Measurements from ENCODE around the gene GATB. TPM values are rescaled to one million over a fixed set of nuclear protein-coding genes. Genes with fewer than 3 reads are reported as not detected.

GATB gene
- total RNA-seq, 1 donor from 2014 or later = 102 TPM

GRCh38 chr4:151658959-151659600, 101.7 kb downstream of the GATB start:
- Histone ChIP-seq H3K36me3 (peaks cover 14% of the 10 kb centered on the region), H3K4me1 (no peaks in the 10 kb centered on the region), H3K4me3 (no peak overlapping the region), H3K27ac (replicated peaks) (peak overlapping the region; percentile 34), H3K27me3 (ENCODE audit: low read depth) (no peaks in the 10 kb centered on the region), H3K9me3 (replicated peaks) (no peaks in the 10 kb centered on the region)
- no peak for TF ChIP-seq CTCF (IDR thresholded peaks at IDR 0.05; ENCODE audit: borderline replicate concordance)
- intact Hi-C loops (cut with micrococcal nuclease) = no loop called here
- no peak for DNase-seq

- Histone ChIP-seq H3K27me3 (ENCODE audit: low read depth) (no peaks in the 10 kb centered on the region), H3K4me1 (peaks cover 3% of the 10 kb centered on the region), H3K9me3 (replicated peaks) (no peaks in the 10 kb centered on the region), H3K4me3 (no peak overlapping the region), H3K27ac (replicated peaks) (no peak overlapping the region), H3K36me3 (peaks cover 8% of the 10 kb centered on the region)
- no peak for TF ChIP-seq CTCF (IDR thresholded peaks at IDR 0.05; ENCODE audit: borderline replicate concordance)
- DNase-seq = no peak
- intact Hi-C loops (cut with micrococcal nuclease) = no loop called here
These were observed 102.9 kb downstream of the GATB start for GRCh38 chr4:151657896-151658295.

DNA sequence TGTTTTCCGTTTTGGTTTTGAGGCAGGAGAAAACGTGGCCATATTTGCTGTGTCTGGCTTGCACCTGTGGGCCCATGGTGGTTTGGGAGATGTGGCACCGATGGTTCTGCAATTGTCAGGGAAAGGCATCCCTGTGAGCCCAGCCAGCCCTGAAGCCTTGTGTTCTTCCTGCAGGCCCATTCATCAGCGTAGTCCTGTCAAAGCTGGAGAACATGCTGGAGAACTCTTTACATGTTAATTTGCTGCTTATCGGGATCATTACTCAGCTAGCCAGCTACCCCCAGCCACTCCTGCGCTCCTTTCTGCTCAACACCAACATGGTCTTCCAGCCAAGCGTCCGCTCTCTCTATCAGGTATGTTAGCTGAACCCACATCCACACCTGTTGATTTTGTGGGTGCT, 104.7 kb downstream of the GATB start:
- no peak for DNase-seq
- Histone ChIP-seq H3K27ac (replicated peaks) (no peak overlapping the region), H3K4me1 (peaks cover 6% of the 10 kb centered on the region), H3K36me3 (peaks cover 8% of the 10 kb centered on the region), H3K9me3 (replicated peaks) (no peaks in the 10 kb centered on the region), H3K27me3 (ENCODE audit: low read depth) (no peaks in the 10 kb centered on the region), H3K4me3 (no peak overlapping the region)
- intact Hi-C loops (cut with micrococcal nuclease) = no loop called here
- TF ChIP-seq CTCF (IDR thresholded peaks at IDR 0.05; ENCODE audit: borderline replicate concordance) = no peak

DNA sequence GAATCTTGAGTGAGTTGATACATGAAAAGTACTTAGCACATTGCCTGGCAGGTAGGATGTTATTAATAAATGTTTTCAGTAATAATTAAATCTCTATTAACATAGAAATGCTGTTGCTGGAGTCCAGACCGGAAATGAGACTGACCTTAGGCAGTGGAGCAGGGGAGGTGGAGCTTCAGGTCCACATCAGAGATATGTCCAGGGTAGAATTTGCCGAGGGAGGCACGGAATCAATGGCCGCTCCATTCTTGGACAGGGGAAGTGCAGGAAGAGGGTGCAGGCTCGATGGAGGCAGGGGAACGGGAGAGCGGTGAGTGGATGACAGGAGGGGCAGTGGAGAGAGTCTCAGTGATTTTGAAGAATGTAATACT, 107.3 kb downstream of the GATB start:
- Histone ChIP-seq H3K4me3 (no peak overlapping the region), H3K9me3 (replicated peaks) (no peaks in the 10 kb centered on the region), H3K27me3 (ENCODE audit: low read depth) (no peaks in the 10 kb centered on the region), H3K27ac (replicated peaks) (no peak overlapping the region), H3K36me3 (peaks cover 8% of the 10 kb centered on the region), H3K4me1 (peaks cover 6% of the 10 kb centered on the region)
- no peak for DNase-seq
- TF ChIP-seq CTCF (IDR thresholded peaks at IDR 0.05; ENCODE audit: borderline replicate concordance) = no peak
- intact Hi-C loops (cut with micrococcal nuclease) = no loop called here

GRCh38 chr4:151652841-151653547, 107.8 kb downstream of the GATB start:
- no peaks in the 10 kb centered on the region for H3K27me3 ChIP-seq (ENCODE audit: low read depth)
- peaks cover 8% of the 10 kb centered on the region for H3K36me3 ChIP-seq
- H3K27ac ChIP-seq (replicated peaks) = no peak overlapping the region
- peaks cover 6% of the 10 kb centered on the region for H3K4me1 ChIP-seq
- no peak overlapping the region for H3K4me3 ChIP-seq
- DNase-seq = no peak
- TF ChIP-seq CTCF (IDR thresholded peaks at IDR 0.05; ENCODE audit: borderline replicate concordance) = no peak
- intact Hi-C loops (cut with micrococcal nuclease) = no loop called here
- H3K9me3 ChIP-seq (replicated peaks) = no peaks in the 10 kb centered on the region

Data from left ventricle myocardium inferior (tissue), 1 donor.